ENCODE data around the gene LEFTY1. TPM values are rescaled to one million over a fixed set of nuclear protein-coding genes. Genes with fewer than 3 reads are reported as not detected.

Gene LEFTY1
- total and polyA plus RNA-seq, 9 of the 15 experiments (the other 6 are each of a cell fraction or from before 2014, with no cell fraction given), result 0.07 to 0.24 (median 0.17) TPM; not detected in 5

GRCh38 chr1:225881081-225881958, 7.6 kb downstream of the LEFTY1 start (continued):
- TF ChIP-seq MNT (conservative IDR thresholded peaks at IDR 0.05) (no peak), PHF20 (IDR thresholded peaks at IDR 0.05; ENCODE audit: partially characterized antibody) (no peak), DEAF1 (CRISPR knock-in tag; IDR thresholded peaks at IDR 0.05) (no peak), NCOA2 (IDR thresholded peaks at IDR 0.05; ENCODE audit: partially characterized antibody in 2 of 2) (no peak), BHLHE40 (IDR thresholded peaks at IDR 0.05; ENCODE audit: low read length) (no peak), GTF2A2 (tag; IDR thresholded peaks at IDR 0.05) (no peak), EHMT2 (IDR thresholded peaks at IDR 0.05) (no peak), NFIC (IDR thresholded peaks at IDR 0.05) (peak; percentile 12; the same call in 1 of the 2 replicates), ZNF586 (CRISPR knock-in tag; conservative IDR thresholded peaks at IDR 0.05) (no peak), HNRNPLL (IDR thresholded peaks at IDR 0.05; ENCODE audit: low read depth, low read length, poor library complexity, severe bottlenecking) (no peak), RBM15 (IDR thresholded peaks at IDR 0.05; ENCODE audit: insufficient read depth, low read length) (no peak), THRB (CRISPR knock-in tag; conservative IDR thresholded peaks at IDR 0.05) (0 out of 2 replicates have a peak, but pooled peaks have one; percentile 7), MCM7 (IDR thresholded peaks at IDR 0.05) (no peak), ARID3A (IDR thresholded peaks at IDR 0.05; ENCODE audit: borderline replicate concordance, low read depth, low read length) (no peak), RCOR1 (IDR thresholded peaks at IDR 0.05; ENCODE audit: borderline replicate concordance in 1 of 2, low read depth in 2 of 2, low read length in 2 of 2) (peak in 1 of 2 experiments; percentile 1; a peak in 1 of 4 replicates), SRSF9 (IDR thresholded peaks at IDR 0.05; ENCODE audit: borderline replicate concordance, low read depth, low read length) (no peak), TSC22D4 (tag; IDR thresholded peaks at IDR 0.05) (no peak), FOXK2 (conservative IDR thresholded peaks at IDR 0.05 in 1 of 2, IDR thresholded peaks at IDR 0.05 in 1 of 2; ENCODE audit: low read depth in 2 of 2) (no peak), HINFP (tag; conservative IDR thresholded peaks at IDR 0.05; ENCODE audit: low read depth) (no peak)

Measured in K562 (cell line).